ENCODE measurements around the gene KCTD10.
"Not testable (repeated sequence)": the region's sequence is repeated elsewhere in the genome, so short reads cannot be mapped to it uniquely, and the experiment has no call there.

KCTD10 gene

DNA sequence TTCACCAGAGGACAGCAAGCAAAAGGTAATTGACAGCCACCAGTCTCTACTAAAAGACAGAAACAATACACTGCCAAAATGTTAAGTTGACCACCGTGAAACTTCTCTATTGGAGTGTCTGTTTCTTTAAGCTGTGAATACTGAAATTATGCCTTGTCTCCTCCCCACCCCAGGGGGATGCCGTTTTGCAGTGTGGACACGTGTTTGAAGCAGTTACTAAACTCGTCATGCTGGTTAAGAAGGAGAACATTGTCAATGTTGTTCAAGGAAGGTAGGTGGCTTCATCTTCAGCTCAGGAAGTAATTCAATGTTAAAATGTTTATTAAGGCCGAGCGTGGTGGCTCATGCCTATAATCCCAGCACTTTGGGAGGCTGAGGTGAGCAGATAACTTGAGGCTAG, 32.8 kb downstream of the KCTD10 start:
- no peak overlapping the region for H3K4me2 ChIP-seq
- H3K79me2 ChIP-seq (ENCODE audit: insufficient read depth, low read depth) = no peaks in the 10 kb centered on the region
- no peaks in the 10 kb centered on the region for H3K36me3 ChIP-seq (ENCODE audit: insufficient read depth)

GRCh38 chr12:109443794-109444193, 33.3 kb downstream of the KCTD10 start:
- Histone ChIP-seq H4K20me1 (ENCODE audit: insufficient read depth) (no peaks in the 10 kb centered on the region), H3K4me3 (IDR thresholded peaks at IDR 0.05; ENCODE audit: insufficient read depth, low read depth, low read length) (no peak overlapping the region), H3K36me3 (ENCODE audit: insufficient read depth) (no peaks in the 10 kb centered on the region), H3K4me2 (no peak overlapping the region), H3K27me3 (ENCODE audit: insufficient read depth, low read depth) (no peaks in the 10 kb centered on the region), H3K9ac (no peak overlapping the region), H3K4me1 (ENCODE audit: low read depth, poor library complexity, severe bottlenecking) (no peaks in the 10 kb centered on the region), H3K27ac (no peak overlapping the region), H2AFZ (ENCODE audit: low read depth) (no peak overlapping the region), H3K79me2 (ENCODE audit: insufficient read depth, low read depth) (no peaks in the 10 kb centered on the region)
- TF ChIP-seq, protein P1, sequence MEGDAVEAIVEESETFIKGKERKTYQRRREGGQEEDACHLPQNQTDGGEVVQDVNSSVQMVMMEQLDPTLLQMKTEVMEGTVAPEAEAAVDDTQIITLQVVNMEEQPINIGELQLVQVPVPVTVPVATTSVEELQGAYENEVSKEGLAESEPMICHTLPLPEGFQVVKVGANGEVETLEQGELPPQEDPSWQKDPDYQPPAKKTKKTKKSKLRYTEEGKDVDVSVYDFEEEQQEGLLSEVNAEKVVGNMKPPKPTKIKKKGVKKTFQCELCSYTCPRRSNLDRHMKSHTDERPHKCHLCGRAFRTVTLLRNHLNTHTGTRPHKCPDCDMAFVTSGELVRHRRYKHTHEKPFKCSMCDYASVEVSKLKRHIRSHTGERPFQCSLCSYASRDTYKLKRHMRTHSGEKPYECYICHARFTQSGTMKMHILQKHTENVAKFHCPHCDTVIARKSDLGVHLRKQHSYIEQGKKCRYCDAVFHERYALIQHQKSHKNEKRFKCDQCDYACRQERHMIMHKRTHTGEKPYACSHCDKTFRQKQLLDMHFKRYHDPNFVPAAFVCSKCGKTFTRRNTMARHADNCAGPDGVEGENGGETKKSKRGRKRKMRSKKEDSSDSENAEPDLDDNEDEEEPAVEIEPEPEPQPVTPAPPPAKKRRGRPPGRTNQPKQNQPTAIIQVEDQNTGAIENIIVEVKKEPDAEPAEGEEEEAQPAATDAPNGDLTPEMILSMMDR (conservative IDR thresholded peaks at IDR 0.05; ENCODE audit: low read depth, low read length) = no peak

More for the DNA sequence above, 32.8 kb downstream of the KCTD10 start:
- Histone ChIP-seq H3K27me3 (ENCODE audit: insufficient read depth, low read depth) (no peaks in the 10 kb centered on the region), H2AFZ (ENCODE audit: low read depth) (no peak overlapping the region), H4K20me1 (ENCODE audit: insufficient read depth) (no peaks in the 10 kb centered on the region), H3K4me1 (ENCODE audit: low read depth, poor library complexity, severe bottlenecking) (no peaks in the 10 kb centered on the region), H3K4me3 (IDR thresholded peaks at IDR 0.05; ENCODE audit: insufficient read depth, low read depth, low read length) (no peak overlapping the region), H3K27ac (no peak overlapping the region), H3K9ac (no peak overlapping the region)
- TF ChIP-seq, protein P1 (conservative IDR thresholded peaks at IDR 0.05; ENCODE audit: low read depth, low read length) = no peak

DNA sequence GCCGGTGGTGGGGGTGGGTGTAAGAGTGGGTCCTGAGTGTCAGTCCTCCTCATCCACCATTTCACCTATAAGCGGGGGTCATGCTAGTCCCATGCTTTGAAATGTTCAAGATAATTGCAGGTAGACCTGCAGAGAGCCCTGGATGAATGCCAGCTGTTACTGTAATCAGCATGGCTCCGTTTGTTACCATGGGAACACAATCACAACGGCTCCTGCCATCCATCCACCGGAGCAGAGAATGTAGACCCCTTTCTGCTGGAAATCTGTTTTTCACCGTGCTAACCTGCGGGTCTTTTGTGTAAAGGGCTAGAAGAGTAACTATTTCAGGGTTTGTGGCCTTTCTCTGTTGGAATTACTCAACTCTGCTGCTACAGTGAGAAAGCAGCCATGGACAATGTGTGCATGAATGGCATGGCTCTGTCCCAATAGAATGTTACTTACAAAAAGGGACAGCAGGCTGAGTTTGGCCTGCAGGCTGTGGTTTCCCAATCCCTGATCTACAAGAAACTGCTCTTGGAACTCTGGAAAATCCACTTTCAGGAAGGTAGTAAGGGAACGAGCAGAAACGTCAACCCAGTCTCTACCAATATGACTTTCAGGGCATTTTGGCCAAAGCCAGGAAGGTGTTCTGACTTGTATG, 36.1 kb downstream of the KCTD10 start:
- H3K9ac ChIP-seq = no peak overlapping the region
- H3K27ac ChIP-seq = no peak overlapping the region
- no peak overlapping the region for H2AFZ ChIP-seq (ENCODE audit: low read depth)
- TF ChIP-seq, protein P1 (conservative IDR thresholded peaks at IDR 0.05; ENCODE audit: low read depth, low read length) = no peak
- H3K4me2 ChIP-seq = no peak overlapping the region
- no peaks in the 10 kb centered on the region for H3K36me3 ChIP-seq (ENCODE audit: insufficient read depth)
- H3K4me3 ChIP-seq (IDR thresholded peaks at IDR 0.05; ENCODE audit: insufficient read depth, low read depth, low read length) = no peak overlapping the region
- H3K4me1 ChIP-seq (ENCODE audit: low read depth, poor library complexity, severe bottlenecking) = no peaks in the 10 kb centered on the region
- H4K20me1 ChIP-seq (ENCODE audit: insufficient read depth) = no peaks in the 10 kb centered on the region
- H3K27me3 ChIP-seq (ENCODE audit: insufficient read depth, low read depth) = no peaks in the 10 kb centered on the region
- H3K79me2 ChIP-seq (ENCODE audit: insufficient read depth, low read depth) = no peaks in the 10 kb centered on the region

DNA sequence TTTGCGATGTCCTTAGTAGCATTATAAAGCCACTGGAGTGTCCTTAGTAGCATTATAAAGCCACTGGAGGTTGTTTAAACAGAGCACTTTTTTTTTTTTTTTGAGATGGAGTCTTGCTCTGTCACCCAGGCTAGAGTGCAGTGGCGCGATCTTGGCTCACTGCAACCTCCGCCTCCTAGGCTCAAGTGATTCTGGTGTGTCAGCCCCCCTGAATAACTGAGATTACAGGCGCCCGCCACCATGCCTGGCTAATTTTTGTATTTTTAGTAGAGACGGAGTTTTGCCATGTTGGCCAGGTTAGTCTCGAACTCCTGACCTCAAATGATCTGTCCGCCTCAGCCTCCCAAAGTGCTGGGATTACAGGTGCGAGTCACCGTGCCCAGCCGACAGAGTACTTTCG, 37.1 kb downstream of the KCTD10 start:
- H3K9ac ChIP-seq; H3K79me2 ChIP-seq (ENCODE audit: insufficient read depth, low read depth); H3K27me3 ChIP-seq (ENCODE audit: insufficient read depth, low read depth); H3K4me3 ChIP-seq (IDR thresholded peaks at IDR 0.05; ENCODE audit: insufficient read depth, low read depth, low read length); H4K20me1 ChIP-seq (ENCODE audit: insufficient read depth); H2AFZ ChIP-seq (ENCODE audit: low read depth); H3K4me2 ChIP-seq; H3K27ac ChIP-seq; H3K4me1 ChIP-seq (ENCODE audit: low read depth, poor library complexity, severe bottlenecking); H3K36me3 ChIP-seq (ENCODE audit: insufficient read depth): not testable (repeated sequence)

GRCh38 chr12:109439181-109439580, 37.9 kb downstream of the KCTD10 start:
- H3K9ac ChIP-seq = no peak overlapping the region
- no peaks in the 10 kb centered on the region for H3K79me2 ChIP-seq (ENCODE audit: insufficient read depth, low read depth)
- TF ChIP-seq, protein P1 (conservative IDR thresholded peaks at IDR 0.05; ENCODE audit: low read depth, low read length) = no peak
- no peak overlapping the region for H3K4me3 ChIP-seq (IDR thresholded peaks at IDR 0.05; ENCODE audit: insufficient read depth, low read depth, low read length)
- H3K27me3 ChIP-seq (ENCODE audit: insufficient read depth, low read depth) = no peaks in the 10 kb centered on the region
- no peaks in the 10 kb centered on the region for H3K4me1 ChIP-seq (ENCODE audit: low read depth, poor library complexity, severe bottlenecking)
- no peaks in the 10 kb centered on the region for H3K36me3 ChIP-seq (ENCODE audit: insufficient read depth)
- H3K4me2 ChIP-seq = no peak overlapping the region
- no peak overlapping the region for H2AFZ ChIP-seq (ENCODE audit: low read depth)
- no peaks in the 10 kb centered on the region for H4K20me1 ChIP-seq (ENCODE audit: insufficient read depth)
- H3K27ac ChIP-seq = no peak overlapping the region
